COLO668 (cell line): ENCODE results near the gene STK38.

ENCODE experiments used
- DNase-seq: peaks from one replicate; lab custom pipeline; 2025; ENCODE audit not compliant: unreplicated experiment; lab: John Stamatoyannopoulos, UW

Gene STK38

DNA sequence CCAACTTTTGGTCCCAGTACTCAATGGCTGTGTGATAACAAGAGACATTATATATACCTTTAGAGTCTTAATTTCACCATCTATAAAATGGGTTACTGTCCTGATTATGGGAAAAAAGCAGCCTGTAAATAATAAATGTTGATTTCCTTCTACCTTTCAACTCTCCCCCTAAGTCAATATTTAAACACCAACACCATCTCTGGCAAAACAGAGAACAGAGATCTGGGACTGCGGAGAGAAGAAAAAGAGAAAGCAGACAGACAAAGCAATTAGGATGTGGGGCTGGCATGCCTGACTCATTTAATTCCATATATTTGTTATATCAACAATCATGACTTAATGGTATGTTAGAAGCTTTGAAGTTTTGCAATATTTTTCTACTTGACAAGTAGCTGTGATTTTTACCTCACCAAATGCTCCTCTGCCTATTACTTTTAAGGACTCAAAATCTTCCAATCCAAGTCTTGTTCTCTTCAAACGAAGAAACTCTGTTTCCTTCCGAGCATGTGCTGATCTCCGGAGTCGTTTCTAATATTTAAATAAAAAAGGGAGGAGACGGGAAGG lies 23.3 kb downstream of the STK38 start:
- no peak for DNase-seq

DNA sequence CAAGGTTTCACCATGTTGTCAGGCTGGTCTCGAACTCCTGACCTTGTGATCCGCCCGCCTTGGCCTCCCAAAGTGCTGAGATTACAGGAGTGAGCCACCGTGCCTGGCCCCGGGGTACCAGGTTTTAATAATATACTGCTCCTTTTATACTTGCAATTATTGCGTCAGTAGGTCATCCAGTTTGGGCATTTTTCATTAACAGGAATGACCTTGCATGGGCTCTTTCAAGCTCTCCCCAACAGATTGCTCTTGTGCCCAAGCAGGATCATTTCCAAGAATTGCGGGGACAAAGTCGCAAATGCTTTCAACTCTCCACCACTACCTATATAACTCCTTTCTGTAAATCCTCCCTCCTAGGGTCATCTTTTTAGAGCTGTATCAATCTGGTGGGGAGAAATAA lies 23.8 kb downstream of the STK38 start:
- DNase-seq, result no peak

DNA sequence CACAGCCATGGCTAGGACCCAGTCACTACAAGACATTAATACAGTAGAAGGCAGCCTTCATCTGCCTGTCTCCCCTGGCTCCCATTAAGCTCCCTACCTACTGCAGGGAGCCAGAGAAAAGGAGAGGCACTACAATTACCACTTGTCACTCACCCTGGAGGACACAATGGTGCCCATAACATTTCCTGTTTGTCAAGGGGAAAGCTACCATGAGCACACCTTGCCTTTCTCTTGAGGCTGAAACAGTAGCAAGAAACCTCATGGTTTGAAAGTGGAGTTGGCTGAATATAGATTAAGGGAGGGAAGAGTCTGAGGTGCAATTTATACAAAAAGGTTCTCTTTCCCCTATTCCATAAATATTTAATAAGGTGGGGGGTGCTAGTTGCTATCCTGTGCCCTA lies 27.9 kb downstream of the STK38 start:
- DNase-seq, result no peak

DNA sequence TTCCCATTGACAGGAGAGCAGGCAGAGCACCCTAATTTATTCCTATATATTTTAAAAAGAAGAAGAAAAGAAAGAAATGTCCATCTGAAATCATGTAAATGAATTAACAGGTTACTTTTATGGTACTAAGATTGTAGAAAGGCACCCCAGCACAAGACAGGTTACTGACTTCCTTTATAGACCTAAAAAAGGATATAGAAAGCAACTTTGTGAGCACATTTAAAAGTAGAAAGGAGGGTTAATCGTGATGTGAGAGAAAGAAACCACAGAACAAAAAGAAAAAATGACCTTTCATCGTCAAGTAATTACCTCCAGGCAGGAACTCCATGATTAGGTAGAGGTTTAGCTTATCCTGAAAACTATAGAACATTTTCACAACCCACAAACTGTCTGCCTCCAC lies 29.9 kb downstream of the STK38 start:
- no peak for DNase-seq

DNA sequence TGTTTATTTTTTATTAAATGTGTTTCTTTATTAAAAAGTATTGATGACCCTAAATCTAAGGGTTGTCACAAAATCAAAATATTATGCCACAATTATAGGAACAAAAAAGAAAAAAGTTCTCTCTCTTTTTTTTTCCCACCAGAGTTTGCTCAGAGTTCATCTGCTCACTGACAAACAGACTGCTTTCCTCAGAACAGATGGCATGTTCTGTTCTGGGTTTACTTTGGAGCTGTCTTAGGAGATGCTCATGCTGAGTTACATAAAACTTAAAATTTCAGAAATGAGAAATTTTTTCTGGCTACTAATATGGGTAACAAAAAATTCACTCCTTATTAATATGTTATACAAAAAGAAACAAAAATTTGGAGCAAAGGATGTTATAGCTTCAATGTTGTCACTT lies 30.3 kb downstream of the STK38 start:
- no peak for DNase-seq

DNA sequence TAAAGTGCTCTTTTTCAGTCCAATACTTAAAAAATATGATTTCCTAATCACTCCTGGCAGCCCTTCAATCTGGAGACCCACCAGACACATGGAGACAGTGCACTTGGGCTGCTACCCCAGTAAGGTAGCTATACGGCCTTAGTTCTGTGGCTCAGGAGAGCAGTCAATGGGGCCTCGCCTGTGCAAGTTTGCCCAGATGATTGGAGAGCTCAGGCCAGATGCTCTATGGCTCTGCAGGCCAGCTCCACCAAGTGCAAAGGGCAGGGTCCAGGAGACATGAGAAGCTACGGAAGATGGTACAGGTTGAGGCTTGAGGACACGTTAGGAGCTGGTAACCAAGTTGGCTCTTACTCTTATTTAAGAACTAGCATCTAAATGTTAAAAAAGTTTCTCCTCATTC lies 30.7 kb downstream of the STK38 start:
- DNase-seq, result no peak

DNA sequence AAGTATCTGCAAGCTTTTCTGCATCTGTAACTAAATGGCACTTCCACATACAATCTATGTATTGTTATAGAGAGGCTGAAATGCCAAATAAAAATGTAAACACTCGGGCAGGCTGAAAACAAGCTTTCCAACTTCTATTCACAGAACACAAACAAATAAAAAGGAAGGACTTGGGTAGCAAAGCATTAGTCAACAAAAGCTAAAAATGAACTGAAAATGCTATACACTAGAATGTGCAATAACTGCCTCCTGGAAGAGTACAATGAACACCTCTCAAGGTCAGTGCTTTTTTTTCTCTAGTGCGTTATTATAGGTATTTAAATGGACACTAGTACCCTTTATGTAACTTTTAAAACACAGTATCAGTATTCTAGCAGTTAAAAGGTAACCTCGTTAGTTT lies 31.4 kb downstream of the STK38 start:
- DNase-seq, result no peak

DNA sequence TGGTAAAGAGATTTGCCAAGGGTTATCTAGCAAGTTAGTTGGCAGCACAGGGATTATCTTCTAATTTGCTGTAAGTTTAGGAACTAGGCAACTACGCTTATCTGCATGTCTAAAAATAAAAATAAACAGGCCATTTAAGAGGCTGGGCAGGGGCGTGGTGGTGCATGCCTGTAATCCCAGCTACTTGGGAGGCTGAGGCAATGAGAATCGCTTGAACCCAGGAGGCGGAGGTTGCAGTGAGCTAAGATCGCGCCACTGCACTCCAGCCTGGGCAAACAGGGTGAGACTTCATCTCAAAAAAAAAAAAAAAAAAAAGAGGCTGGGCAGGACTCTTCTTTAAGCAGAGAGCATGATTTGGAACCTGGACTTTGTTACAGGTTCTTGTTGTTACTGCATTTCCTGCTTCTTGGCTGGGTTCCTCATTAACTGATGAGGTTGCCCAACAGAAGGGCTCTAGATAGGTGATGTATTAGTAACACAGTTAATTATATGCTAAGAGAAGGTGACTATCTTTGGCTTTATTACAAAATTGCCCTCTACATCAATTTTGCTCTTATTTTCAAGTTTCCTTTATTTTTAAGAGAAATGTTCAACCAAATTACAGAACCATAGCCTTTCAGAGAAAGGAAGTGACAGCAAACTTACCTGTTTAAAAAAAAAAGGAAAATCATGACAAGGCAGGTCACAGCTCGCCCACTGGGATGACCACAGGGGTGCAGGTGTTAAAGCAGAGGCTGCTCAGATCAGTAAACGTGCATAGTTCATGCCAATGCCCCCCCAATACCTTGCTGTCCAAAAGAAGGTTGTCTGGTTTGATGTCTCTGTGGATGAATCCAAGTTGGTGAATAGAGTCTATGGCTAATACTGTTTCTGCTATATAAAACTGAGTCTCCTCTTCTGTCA lies 32.5 kb downstream of the STK38 start:
- no peak for DNase-seq

DNA sequence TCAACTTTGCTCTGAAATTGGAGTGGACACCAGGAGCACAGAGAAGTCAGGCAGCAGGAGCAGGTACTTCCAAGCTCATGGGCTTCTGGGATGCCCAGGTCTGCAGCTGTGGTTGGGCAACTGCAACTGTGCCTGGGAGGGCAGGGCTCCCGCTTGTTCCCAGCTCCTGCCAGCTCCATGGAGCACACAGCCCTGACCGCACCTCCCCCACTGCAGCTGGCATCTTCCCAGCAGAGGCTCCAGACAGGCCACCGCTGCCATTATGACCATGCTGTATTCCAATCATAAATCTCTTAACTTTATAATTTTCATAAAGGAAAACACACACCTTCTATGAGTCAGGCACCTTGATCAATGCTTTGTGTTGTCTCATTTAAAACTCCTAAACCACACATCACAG lies 36.9 kb downstream of the STK38 start:
- no peak for DNase-seq

DNA sequence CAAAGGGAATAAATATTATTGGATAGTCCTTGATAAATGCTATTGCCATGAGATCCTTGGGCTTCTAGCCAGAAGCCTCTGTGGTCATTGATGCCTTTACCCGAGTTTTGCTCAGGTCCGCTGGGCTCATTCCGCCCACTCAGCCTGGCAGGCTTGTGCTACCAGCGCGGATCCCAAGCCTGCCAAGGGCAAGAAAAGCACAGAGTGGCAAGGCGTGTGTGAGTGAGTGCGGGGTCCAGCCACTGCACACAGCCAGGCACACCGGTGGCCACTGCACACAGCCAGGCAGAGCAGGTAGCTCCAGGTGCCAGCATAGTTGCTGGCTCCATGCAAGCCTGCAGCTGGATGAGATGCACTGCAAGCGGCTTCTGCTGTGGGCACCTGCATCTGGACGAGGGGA lies 38.7 kb downstream of the STK38 start:
- DNase-seq, result no peak

DNA sequence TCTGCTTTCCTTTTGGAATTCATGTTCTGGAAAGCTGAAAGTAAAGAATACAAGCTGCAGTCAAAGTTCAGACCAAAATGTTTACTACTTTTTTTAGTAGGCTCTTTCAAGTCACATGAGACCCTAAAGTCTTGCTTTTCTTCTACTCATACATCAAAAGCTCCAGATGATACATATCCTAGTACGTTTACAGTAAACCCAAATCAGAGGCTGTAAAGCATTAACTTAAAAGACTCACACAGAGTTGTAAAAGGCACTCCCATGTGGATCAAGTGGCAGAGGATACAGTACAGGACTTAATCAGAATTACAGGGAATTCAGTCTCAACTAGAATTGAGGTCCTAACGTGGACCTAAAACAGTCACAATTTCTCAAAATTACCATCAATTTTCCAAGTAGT lies 40.7 kb downstream of the STK38 start:
- DNase-seq, result no peak

DNA sequence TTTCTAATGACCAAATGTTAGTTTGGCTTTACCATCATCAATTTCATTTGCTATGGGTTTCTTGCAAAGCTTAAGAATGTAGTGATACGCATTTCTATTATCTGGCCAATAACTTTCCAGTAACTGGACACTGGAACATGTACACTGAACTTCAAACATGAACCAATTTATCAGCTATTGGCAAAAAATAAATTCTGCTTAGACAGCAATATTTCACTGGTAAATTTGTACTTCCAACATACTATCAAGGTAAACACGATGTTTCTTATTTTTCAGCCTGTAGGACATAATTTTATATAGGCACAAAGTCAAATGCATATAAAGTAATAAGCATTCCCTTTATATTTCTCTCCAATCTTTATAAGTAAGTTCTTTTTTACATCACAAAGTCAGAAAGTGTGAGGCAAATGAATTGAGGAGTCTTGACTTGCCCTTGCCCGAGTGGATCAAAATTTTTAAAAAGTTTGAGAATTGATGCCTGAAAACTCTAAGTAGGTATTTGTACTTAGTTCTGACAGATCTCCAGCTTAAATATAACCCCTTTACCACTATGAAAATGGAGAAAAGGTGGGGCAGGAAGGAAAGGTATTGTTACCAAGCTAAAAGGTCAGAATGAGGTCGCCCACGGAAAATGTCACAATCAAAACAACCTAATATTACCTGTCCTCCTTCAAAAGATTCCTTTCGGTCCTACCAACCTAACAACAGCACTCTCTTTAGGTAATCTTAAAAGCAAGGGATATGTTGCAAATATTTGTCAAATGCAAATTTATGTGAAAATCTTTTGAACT lies 41.3 kb downstream of the STK38 start:
- DNase-seq, result no peak

DNA sequence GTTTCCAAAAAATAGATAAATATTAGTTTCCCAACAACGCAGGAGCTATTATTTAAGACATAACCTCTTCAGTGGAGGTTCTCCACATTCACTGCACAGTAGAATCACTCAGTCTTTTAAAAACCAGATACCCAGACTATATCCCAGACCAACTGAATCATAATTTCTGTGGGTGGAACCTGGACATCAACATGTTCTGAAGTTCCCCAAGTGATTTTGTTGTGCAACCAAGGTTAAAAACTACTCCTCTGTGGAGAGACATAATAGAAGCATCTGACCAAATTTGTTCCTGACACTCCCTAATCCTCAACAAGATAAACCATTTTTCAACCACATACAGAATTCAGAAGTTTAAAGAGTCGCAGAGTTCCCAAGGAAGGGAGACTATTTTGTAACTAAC lies 42.3 kb downstream of the STK38 start:
- DNase-seq, result no peak

DNA sequence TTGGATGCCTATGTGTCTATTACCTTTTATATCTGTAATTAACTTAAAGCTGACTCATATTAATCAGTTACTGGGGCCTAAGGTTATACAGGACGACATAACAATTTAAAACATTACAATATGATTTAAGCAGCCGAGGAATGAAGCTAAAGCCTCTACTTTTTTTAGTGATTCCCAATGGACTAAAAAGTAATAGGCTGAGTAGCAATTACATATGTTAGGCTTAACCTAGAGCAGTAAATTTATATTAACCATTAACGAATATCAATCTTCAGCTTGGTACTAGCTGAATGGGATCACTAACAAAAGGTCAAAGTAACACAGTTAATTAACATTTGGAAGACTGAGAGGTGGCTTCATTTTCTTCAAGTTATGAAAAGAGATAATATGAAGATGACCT lies 43.1 kb downstream of the STK38 start:
- DNase-seq, result no peak

DNA sequence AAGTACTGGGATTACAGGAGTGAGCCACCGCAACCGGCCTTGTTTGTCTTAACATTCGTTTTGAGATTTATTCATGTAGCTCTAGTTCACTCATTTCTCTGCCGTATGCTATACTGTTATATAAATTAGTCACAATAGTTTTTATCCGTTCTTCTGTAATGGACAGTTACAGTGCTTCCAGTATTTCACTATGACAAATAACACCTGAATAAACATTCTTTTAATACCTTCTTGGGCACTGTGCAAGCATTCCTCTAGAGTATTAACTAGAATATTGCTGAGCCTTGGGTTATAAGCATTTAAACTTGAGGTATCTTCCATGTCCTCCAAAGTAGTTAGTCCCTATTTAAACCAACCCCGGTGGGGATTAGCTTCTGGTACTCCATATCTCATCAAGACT lies 45.6 kb downstream of the STK38 start:
- no peak for DNase-seq

DNA sequence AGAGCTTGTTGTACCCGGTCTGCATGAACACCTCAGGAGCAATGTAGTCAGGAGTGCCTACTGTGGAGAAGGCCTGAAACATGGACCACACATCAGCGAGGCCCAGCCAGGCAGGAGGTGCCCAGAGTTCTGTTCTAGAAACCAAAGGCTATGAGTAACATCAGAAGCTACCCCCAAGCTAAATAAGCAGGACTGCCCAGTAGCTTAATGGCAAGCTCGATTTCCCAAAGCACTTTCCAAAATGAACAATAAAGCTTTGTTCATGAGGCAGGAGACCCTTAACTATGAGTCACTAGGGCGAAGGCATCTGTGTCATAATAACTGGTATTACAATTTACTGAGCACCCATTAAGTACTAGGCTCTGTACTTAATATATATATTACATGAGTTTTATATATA lies 47.4 kb downstream of the STK38 start:
- no peak for DNase-seq

DNA sequence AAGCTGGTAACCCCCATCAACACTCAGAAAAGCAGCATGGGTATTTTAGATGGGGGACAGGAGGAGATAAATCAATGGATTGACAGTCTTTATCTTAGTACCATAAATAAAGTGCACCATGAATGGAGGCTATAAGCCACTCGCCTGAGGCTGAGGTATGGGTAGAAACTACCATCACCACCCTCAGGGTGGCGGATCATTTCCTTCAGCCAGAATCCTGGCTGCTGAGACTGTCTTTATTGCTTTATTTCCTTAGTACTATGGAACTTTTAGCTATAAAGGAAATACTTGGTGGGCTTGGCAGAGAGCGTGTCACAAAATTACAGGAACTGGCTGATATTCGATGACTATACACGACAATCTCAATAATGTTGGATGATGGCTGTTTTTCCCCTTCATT lies 52.2 kb downstream of the STK38 start:
- no peak for DNase-seq

DNA sequence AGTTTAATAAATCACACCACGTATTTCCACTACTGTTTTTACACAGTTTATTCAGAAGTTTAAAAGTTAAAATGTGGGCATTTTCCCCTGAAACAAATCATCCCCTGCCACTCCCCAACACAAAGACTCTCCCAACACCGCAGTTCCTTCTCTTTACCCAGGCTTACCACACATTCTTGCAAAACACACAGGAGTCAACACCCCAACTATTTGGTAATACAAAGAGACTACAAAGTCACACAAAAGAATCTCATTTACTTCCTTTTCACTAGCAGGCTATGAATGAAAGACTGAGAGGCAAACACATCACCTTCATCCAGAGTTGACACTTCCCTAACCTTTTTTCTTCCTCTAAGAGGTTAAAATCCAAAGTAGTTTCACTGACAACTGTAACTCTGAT lies 53.4 kb downstream of the STK38 start:
- DNase-seq, result no peak

DNA sequence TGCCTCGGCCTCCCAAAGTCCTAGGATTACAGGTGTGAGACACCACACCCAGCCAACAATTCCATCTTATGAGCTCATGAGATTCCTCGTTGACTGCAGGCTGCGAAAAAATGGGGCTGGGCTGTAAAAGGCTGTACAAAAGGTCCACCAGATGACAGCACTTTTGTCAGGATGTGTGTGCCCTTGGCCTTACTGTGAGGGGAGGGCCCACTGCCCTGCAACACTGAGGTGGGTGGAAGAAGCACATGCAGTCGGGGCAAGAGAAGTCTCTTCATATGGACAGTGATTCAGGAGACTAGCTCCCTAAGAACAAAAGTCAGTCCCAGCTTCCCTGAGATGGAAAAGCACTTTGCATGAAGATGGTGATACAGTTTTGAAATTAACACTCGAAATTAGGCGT lies 54.0 kb downstream of the STK38 start:
- no peak for DNase-seq

DNA sequence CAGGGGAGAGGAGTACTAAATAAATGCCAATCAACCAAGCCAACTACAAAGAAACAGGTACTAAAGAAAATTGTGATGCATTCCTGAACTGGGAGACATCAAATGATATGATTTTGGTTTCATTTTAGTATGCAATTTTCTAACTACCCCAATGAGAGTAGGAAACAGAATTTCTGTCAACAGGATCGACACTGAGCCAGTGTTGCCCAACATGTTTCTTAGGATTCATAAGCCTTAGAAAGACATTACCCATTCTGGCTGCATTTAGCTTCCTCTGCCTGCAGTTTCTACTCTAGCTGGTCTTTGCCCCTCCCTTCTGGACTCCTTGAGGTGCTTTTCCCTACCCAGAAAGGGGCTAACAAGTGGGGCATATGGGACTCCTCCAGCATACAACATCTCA lies 54.7 kb downstream of the STK38 start:
- no peak for DNase-seq

DNA sequence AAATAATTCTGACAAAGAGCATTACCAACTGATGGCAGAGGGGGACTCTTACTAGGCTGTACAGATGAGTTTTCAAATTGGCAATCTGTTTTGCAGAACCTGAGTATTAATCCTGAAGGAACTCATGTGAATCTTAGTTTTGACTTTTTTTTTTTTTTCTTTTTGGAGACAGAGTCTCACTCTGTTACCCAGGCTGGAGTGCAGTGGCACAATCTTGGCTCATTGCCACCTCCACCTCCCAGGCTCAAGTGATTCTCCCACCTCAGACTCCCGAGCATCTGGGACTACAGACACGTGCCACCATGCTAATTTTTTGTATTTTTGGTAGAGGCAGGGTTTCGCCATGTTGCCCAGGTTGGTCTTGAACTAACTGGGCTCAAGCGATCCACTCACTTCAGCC lies 55.2 kb downstream of the STK38 start:
- DNase-seq, result no peak

DNA sequence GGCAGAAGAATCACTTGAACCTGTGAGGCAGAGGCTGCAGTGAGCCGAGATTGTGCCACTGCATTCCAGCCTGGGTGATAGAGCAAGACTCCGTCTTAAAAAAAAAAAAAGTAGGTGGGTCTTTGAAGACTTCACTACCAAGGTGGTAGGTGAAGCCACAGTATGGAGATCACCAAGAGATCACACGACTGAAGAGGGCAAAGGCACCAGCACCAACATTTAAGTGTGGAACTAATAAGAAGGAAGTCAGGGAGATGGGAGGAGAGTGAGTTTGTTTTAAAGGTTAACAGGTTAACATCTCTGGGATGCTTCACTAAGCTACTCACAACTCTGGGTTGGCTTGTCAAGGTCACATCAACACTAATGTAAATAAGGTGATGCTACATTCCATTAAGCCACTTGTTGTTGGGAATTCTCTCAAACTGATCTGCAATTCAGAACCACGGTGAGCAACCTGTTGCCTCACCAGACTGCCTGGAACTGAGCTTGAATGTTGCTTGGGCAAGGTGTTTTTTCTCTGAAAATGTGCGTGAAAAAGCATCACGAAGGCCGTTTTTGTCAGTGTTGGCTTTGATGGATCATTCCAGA lies 55.8 kb downstream of the STK38 start:
- no peak for DNase-seq
